Large intestine (tissue), 3 donors: Measurements from ENCODE around the gene PRKN. TPM values are rescaled to one million over a fixed set of nuclear protein-coding genes. Genes with fewer than 3 reads are reported as not detected.
A peak's percentile ranks its signal among the peaks of the same experiment; 100 is the strongest.

ENCODE experiments used
- DNase-seq, 2 donors: peaks; one replicate each; pipeline versions ENCODE4 v3.0.0 to v3.0.0-alpha.2; 2013
- H3K27ac ChIP-seq: one replicate; pipeline ENCODE4 v1.5.1; 2013; ENCODE audit warnings: low read length
- H3K27me3 ChIP-seq: 2 replicates; pipeline ENCODE4 v1.6.1; 2013; ENCODE audit warnings: low read length; ENCODE audit not compliant: control insufficient read depth, insufficient read depth
- H3K36me3 ChIP-seq: 2 replicates; pipeline ENCODE4 v1.6.1; 2013; ENCODE audit warnings: low read length; ENCODE audit not compliant: control insufficient read depth, insufficient read depth
- H3K4me1 ChIP-seq: one replicate; pipeline ENCODE4 v1.6.1; 2013; ENCODE audit warnings: low read length; ENCODE audit not compliant: control insufficient read depth, insufficient read depth
- H3K4me3 ChIP-seq: one replicate; pipeline ENCODE4 v1.5.1; 2013; ENCODE audit warnings: low read length
- H3K9me3 ChIP-seq: one replicate; pipeline ENCODE4 v1.6.1; 2013; ENCODE audit warnings: mild to moderate bottlenecking, low read depth, low read length, moderate library complexity; ENCODE audit not compliant: control insufficient read depth
- WGBS: methylation state at CpG from one replicate; pipeline ENCODE4 v1.1.5; 2013; ENCODE audit warnings: low lambda C conversion rate; ENCODE audit not compliant: insufficient coverage; 5-methylcytosine and 5-hydroxymethylcytosine counted together
- polyA plus RNA-seq: library from polyadenylated mRNA; unstranded; fragments of 120-200 nt; gene quantifications from one replicate; pipeline ENCODE4 v1.2.1, GENCODE V29; 2013

Gene PRKN
- polyA plus RNA-seq, 1 donor: 2.5 TPM

DNA sequence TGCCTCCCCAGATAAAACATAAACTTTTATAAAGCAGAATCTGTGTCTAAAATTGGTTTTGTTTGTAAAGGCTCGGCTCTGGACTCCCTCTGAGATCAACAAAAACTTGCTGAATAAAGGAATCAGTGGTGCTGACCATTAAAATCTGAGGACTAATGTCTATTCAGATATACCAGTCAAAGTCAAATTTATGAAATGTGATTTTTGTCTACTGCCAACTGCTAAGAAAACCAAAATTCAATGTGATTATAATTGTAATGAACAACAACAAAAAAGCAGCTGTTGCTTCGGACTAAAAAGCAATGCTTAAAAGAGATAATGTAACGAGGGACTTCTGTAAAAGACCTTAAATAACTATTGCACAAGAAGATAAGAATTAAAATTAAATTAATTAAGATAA is 26.6 kb downstream of the PRKN start:
- DNase-seq: no peak
- Histone ChIP-seq H3K4me1 (no peaks in the 10 kb centered on the region), H3K9me3 (no peaks in the 10 kb centered on the region), H3K4me3 (no peak overlapping the region), H3K36me3 (no peaks in the 10 kb centered on the region), H3K27me3 (no peaks in the 10 kb centered on the region), H3K27ac (no peak overlapping the region)
- 91% methylated on average over 3 of the region's 3 CpGs for WGBS

DNA sequence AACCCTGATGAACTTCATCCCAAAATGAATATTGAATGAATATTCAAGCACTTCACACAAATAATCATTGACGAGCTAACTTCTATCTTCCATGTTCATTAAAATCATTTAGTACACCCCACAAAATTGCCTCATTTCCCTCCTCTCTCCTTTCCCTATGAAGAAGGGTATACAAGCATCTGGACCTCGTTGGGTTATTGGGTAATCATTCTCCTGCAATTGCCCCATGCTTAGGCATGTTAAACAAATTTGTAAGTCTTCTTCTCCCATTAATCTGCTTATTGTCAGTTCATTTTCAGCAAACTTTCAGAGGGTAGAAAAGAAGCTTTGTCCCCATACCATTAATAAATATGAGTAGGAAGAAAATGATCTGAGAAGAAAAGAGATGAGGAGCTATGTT is 27.6 kb downstream of the PRKN start:
- no peaks in the 10 kb centered on the region for H3K4me1 ChIP-seq
- 88% methylated on average over 1 of the region's 2 CpGs for WGBS
- H3K27ac ChIP-seq: no peak overlapping the region
- no peaks in the 10 kb centered on the region for H3K27me3 ChIP-seq
- DNase-seq: no peak
- H3K9me3 ChIP-seq: no peaks in the 10 kb centered on the region
- no peak overlapping the region for H3K4me3 ChIP-seq
- H3K36me3 ChIP-seq: no peaks in the 10 kb centered on the region

DNA sequence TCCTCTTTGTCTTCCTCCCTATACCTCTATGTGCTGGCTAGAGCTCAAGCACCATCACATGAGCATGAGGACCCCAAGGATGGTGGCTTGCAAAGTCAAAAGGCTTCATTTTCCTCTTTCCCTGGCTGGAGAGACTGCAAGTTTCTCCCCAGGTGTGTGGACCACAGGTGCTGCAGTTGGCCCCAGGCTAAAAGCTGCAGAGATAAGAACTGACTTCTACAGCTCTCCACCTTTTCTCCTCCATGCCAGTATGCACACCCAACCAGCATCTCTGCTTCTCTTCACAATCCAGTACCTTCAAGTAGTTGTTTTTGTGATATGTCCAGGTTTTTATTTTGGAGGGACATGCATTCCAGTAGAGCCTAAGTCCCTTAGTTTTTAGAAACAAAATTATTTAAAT is 29.1 kb downstream of the PRKN start:
- H3K4me3 ChIP-seq: no peak overlapping the region
- H3K27me3 ChIP-seq: no peaks in the 10 kb centered on the region
- DNase-seq: no peak
- H3K27ac ChIP-seq: no peak overlapping the region
- H3K36me3 ChIP-seq: no peaks in the 10 kb centered on the region
- no peaks in the 10 kb centered on the region for H3K4me1 ChIP-seq
- no peaks in the 10 kb centered on the region for H3K9me3 ChIP-seq

DNA sequence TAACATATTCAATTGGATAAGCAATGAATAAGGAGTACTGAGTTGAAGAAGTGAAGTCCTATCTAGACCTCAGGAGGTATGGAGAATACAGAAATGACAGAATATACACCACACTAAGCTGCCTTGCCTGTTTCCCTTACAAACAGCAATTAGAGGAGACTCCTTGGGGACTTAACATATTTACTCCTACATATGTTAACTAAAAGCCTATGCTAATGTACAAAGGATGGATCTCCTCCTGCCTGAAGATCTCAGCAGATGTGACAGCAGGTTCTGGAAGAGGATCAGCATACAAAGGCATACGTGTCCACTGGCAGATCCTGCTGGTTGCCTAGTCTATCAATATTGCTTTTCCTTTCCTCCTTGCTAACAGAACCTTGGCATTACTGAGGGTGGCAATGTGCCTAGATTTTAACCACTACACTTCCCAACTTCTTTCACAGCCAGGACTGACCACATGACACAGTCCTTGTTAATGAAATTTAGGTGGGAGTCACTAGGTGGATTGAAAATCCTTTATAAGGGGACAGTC is 29.6 kb downstream of the PRKN start:
- H3K4me1 ChIP-seq: no peaks in the 10 kb centered on the region
- no peaks in the 10 kb centered on the region for H3K9me3 ChIP-seq
- no peaks in the 10 kb centered on the region for H3K27me3 ChIP-seq
- WGBS: no CpG with 5 or more reads among the region's 1 CpG
- no peaks in the 10 kb centered on the region for H3K36me3 ChIP-seq
- H3K4me3 ChIP-seq: no peak overlapping the region
- DNase-seq: no peak
- H3K27ac ChIP-seq: no peak overlapping the region

DNA sequence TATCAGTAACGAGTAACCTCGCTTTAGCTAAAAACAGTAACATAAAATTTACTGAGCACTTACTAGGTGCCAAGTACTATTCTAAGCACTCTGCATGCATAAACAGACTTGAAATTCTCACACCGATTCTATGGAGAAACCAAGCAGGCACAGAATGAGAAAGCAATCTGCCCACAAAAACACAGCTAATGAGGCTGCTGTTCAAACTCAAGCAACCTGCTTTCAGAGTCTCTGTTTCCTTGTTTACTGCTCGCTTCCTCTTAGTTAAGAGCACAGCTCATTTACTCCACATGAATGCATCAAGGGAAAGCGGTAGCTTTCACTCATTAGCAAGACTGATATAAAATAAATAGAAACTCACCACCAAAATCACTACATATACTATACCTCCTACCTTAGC is 37.4 kb downstream of the PRKN start:
- WGBS: 100% methylated on average over 1 of the region's 5 CpGs
- no peaks in the 10 kb centered on the region for H3K9me3 ChIP-seq
- no peak overlapping the region for H3K27ac ChIP-seq
- H3K4me1 ChIP-seq: no peaks in the 10 kb centered on the region
- no peak for DNase-seq
- no peaks in the 10 kb centered on the region for H3K27me3 ChIP-seq
- no peaks in the 10 kb centered on the region for H3K36me3 ChIP-seq
- no peak overlapping the region for H3K4me3 ChIP-seq

DNA sequence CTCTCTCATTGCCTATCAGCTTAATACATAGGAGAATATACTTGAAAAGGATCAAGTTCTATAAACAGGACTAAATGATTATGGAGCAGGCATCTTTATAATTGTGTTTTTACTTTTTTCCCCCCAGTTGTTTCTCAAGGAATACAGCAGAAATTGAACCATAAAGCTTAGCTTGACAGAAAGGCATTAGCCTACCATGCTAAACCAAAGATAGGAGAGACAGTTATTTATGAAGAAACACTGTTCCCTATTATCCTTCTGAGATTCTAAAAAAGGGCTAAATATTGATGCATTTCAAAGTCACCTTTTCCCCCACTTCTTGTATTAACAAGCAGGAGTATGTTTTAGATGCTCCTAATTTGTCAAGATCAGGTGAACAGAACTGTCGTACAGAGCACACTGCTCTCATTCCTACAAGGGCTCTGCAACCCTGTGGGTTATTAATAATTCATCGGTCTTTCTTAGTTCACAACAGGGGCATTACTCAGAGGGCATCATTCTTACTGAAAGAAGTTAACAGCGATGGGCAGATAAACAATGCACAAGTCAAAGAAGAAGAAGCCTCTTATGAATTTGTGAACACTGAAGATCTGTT is 38.7 kb downstream of the PRKN start:
- DNase-seq: no peak
- H3K36me3 ChIP-seq: no peaks in the 10 kb centered on the region
- no peaks in the 10 kb centered on the region for H3K27me3 ChIP-seq
- WGBS: 67% methylated on average over 1 of the region's 3 CpGs
- no peaks in the 10 kb centered on the region for H3K4me1 ChIP-seq
- H3K4me3 ChIP-seq: no peak overlapping the region
- no peaks in the 10 kb centered on the region for H3K9me3 ChIP-seq
- H3K27ac ChIP-seq: no peak overlapping the region

DNA sequence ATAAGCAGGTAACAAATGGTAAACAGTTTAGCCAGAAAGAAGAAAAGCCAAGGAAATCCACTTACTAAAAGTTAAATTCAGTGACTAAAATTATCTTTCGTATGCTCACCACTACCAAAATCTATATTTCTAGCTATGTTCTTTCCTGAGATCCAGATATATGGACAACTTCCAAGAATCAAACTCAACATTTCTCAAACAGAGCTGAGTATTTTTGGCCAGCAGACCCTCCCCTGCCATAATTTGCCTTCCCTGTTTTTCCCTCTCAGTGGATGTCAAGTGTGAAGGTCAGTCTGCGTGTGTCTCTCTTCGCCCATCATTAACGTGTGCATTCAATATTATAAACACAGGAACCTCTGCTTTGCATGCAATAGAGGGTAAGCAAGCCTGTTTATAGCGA is 42.0 kb downstream of the PRKN start:
- Histone ChIP-seq H3K27ac (no peak overlapping the region), H3K4me3 (no peak overlapping the region), H3K4me1 (no peaks in the 10 kb centered on the region), H3K9me3 (no peaks in the 10 kb centered on the region), H3K36me3 (no peaks in the 10 kb centered on the region), H3K27me3 (no peaks in the 10 kb centered on the region)
- no peak for DNase-seq
- 87% methylated on average over 4 of the region's 5 CpGs for WGBS

DNA sequence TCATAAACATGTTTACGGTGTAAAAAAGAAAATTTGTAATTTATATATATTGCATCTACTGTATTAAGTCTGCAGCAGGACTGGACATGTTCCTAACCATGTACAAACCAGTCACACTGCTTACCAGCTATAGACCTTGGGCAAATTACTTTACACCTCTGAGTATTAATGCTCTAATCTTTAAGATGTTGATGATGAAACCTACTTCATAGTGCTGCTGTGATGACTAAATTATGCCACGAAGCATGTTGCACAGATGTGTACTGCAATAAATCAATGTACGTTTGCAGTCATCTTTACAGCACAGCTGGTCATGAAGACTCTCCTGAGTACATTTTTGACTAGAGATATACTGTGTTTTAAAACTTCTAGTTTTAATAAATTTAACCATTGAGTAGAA is 42.6 kb downstream of the PRKN start:
- no CpG with 5 or more reads among the region's 3 CpGs for WGBS
- H3K9me3 ChIP-seq: no peaks in the 10 kb centered on the region
- no peaks in the 10 kb centered on the region for H3K4me1 ChIP-seq
- H3K4me3 ChIP-seq: no peak overlapping the region
- no peaks in the 10 kb centered on the region for H3K36me3 ChIP-seq
- no peak overlapping the region for H3K27ac ChIP-seq
- DNase-seq: peak in 1 of 2 donors; percentile 4
- no peaks in the 10 kb centered on the region for H3K27me3 ChIP-seq

DNA sequence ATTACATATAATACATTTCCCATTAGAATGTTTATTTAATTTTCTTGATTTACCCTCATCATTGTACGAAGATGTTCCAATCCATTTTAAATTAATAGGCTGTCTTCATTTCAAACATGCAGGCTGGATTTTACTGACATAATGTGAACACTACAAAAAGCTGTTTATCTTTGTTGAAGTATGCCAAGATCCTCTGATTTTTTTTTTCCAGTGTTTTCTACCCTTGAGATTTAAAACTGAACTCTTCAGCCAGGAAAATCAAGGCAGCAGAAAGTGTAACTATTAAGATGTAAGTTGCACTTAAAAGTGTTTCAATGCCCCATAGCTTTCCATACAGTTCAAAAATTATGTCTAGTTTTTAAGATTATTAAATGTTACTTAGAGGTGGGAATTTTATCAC is 43.5 kb downstream of the PRKN start:
- Histone ChIP-seq H3K27me3 (no peaks in the 10 kb centered on the region), H3K4me1 (no peaks in the 10 kb centered on the region), H3K9me3 (no peaks in the 10 kb centered on the region), H3K4me3 (no peak overlapping the region), H3K27ac (no peak overlapping the region), H3K36me3 (no peaks in the 10 kb centered on the region)
- WGBS: 88% methylated on average over 1 of the region's 1 CpG
- no peak for DNase-seq

DNA sequence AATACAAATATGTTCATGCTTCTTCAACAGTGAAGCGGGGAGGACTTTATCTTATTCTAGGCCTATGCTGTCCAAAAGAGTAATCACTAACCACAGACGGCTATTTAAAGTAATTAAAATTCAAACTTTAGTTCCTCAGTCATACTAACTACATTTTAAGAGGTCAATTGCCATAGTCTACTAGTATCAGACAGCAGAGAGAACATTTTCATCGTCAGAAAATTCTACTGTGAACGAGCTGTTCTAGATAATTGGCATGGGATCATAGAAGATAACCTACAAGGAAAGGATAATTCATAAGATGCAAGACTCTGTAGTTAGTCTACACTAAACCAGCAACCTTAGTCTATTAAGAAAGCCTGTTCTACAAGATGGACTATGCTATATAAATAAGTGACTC is 44.4 kb downstream of the PRKN start:
- Histone ChIP-seq H3K4me3 (no peak overlapping the region), H3K36me3 (no peaks in the 10 kb centered on the region), H3K9me3 (no peaks in the 10 kb centered on the region), H3K27ac (no peak overlapping the region), H3K27me3 (no peaks in the 10 kb centered on the region), H3K4me1 (no peaks in the 10 kb centered on the region)
- 80% methylated on average over 1 of the region's 4 CpGs for WGBS
- DNase-seq: no peak

DNA sequence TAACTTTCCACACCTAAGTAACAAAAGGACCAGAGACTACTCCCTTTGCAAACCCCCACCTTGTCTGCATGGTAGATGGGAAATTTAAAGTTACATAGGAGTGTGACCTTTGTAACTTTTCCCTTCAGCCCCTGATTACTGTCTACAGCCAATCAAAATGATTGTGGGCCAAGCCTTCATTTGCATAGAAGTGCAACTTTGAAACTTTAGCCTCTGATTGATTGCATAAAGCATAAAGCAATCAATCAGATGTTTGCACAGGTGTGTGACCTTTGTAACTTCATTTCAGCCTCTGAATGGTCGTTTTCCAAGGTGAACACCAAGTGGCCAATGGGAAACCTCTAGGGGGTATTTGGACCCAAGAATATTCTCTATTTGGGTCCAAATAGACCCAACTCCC is 46.1 kb downstream of the PRKN start:
- DNase-seq: peak; percentile 3 to 29
- no CpG with 5 or more reads among the region's 1 CpG for WGBS
- Histone ChIP-seq H3K9me3 (no peaks in the 10 kb centered on the region), H3K27ac (no peak overlapping the region), H3K36me3 (no peaks in the 10 kb centered on the region), H3K4me3 (no peak overlapping the region), H3K4me1 (no peaks in the 10 kb centered on the region), H3K27me3 (no peaks in the 10 kb centered on the region)
